Smooth muscle cell (in vitro differentiated cells): ENCODE data around the gene OR2AG1. TPM values are rescaled to one million over a fixed set of nuclear protein-coding genes. Genes with fewer than 3 reads are reported as not detected.

Source experiments
- DNase-seq: peaks from one replicate; lab custom pipeline; 2025; ENCODE audit not compliant: unreplicated experiment; lab: John Stamatoyannopoulos, UW
- H2AFZ ChIP-seq: fragments of 200-600 bp; sonication (generic); 2 replicates; pipeline ENCODE4 v1.6.0; 2016; ENCODE audit warnings: antibody characterized with exemption, low read depth, mild to moderate bottlenecking
- H3F3A ChIP-seq: fragments of 200-600 bp; sonication (generic); 2 replicates; pipeline ENCODE4 v1.6.0; 2017; ENCODE audit warnings: antibody characterized with exemption, low read depth
- H3K27ac ChIP-seq: fragments of 200-600 bp; sonication (generic); 2 replicates; pipeline ENCODE4 v1.5.1; 2016; ENCODE audit warnings: low read depth, mild to moderate bottlenecking
- H3K27me3 ChIP-seq: fragments of 200-600 bp; sonication (generic); 2 replicates; pipeline ENCODE4 v1.6.1; 2016; ENCODE audit warnings: low read depth, mild to moderate bottlenecking
- H3K36me3 ChIP-seq: fragments of 200-600 bp; sonication (generic); 2 replicates; pipeline ENCODE4 v1.5.1; 2016; ENCODE audit warnings: low read depth
- H3K4me1 ChIP-seq: fragments of 200-600 bp; sonication (generic); 2 replicates; pipeline ENCODE4 v1.5.1; 2016; ENCODE audit warnings: low read depth
- H3K4me2 ChIP-seq: fragments of 200-600 bp; sonication (generic); 2 replicates; pipeline ENCODE4 v1.6.0; 2016; ENCODE audit warnings: mild to moderate bottlenecking
- H3K4me3 ChIP-seq: fragments of 200-600 bp; sonication (generic); 2 replicates; pipeline ENCODE4 v1.5.1; 2016; ENCODE audit warnings: mild to moderate bottlenecking
- H3K79me2 ChIP-seq: fragments of 200-600 bp; sonication (generic); 2 replicates; pipeline ENCODE4 v1.6.0; 2016; ENCODE audit warnings: low read depth, mild to moderate bottlenecking
- H3K9ac ChIP-seq: fragments of 200-600 bp; sonication (generic); 2 replicates; pipeline ENCODE4 v1.6.0; 2016; ENCODE audit warnings: low read depth
- H3K9me3 ChIP-seq: fragments of 200-600 bp; sonication (generic); replicated peaks from 2 replicates; pipeline ENCODE4 v1.5.1; 2016; ENCODE audit warnings: low read depth
- H4K20me1 ChIP-seq: fragments of 200-600 bp; sonication (generic); 2 replicates; pipeline ENCODE4 v1.6.0; 2016; ENCODE audit warnings: low read depth
- WGBS: methylation state at CpG from one replicate; pipeline ENCODE4 v1.1.7; 2016; ENCODE audit warnings: low lambda C conversion rate; 5-methylcytosine and 5-hydroxymethylcytosine counted together
- polyA plus RNA-seq: library from polyadenylated mRNA; unstranded; fragments of >200 nt; fragmentation: Nextera tagmentation; extraction: Ambion mirVana; gene quantifications from 2 replicates; pipeline ENCODE4 v1.2.1, GENCODE V29; 2016
- total RNA-seq: library from RNA; depleted of rRNA; stranded (reverse); fragments of >200 nt; gene quantifications from 2 replicates; pipeline ENCODE4 v1.2.3, GENCODE V29; 2014
- TF ChIP-seq, protein P1 (sequence below): fragments of 200-600 bp; sonication (generic); IDR thresholded peaks from 2 replicates; pipeline ENCODE4 v1.5.1; 2017; ENCODE audit warnings: borderline replicate concordance, mild to moderate bottlenecking, antibody characterized with exemption; ENCODE audit not compliant: insufficient read depth, poor library complexity, severe bottlenecking

The OR2AG1 gene
- total and polyA plus RNA-seq, 2 experiments from 2014 or later: not detected

DNA sequence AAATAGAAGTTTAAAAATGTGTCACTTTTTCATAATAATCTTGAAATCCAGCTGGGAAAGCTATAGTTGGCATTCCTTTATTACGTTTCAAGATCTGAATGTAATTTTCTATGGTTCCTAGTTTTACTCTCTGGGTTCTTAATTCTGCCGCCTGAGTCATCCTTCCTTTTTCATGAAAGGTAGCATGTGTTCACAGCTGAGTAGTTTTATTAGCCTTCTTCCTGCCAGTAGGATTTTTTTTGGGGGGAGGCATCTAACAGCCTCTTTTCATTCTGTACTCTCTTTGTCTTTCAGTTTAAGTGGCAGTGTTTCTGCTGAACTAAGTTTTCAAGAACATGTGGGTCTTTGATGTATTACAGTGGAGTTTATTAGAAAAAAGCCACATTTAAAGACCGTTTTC lies 47.5 kb upstream of the OR2AG1 start:
- Histone ChIP-seq H3K9ac (no peak overlapping the region), H3K27ac (peak overlapping the region; percentile 59), H3K36me3 (no peaks in the 10 kb centered on the region), H3K27me3 (no peaks in the 10 kb centered on the region), H3K4me2 (peak overlapping the region; percentile 10), H3K4me3 (no peak overlapping the region), H4K20me1 (no peaks in the 10 kb centered on the region), H2AFZ (peak overlapping the region; percentile 45), H3K79me2 (no peaks in the 10 kb centered on the region), H3K4me1 (no peaks in the 10 kb centered on the region), H3K9me3 (no peaks in the 10 kb centered on the region), H3F3A (no peaks in the 10 kb centered on the region)
- no peak for DNase-seq
- WGBS: 36% methylated on average over 3 of the region's 3 CpGs
- TF ChIP-seq, protein P1, sequence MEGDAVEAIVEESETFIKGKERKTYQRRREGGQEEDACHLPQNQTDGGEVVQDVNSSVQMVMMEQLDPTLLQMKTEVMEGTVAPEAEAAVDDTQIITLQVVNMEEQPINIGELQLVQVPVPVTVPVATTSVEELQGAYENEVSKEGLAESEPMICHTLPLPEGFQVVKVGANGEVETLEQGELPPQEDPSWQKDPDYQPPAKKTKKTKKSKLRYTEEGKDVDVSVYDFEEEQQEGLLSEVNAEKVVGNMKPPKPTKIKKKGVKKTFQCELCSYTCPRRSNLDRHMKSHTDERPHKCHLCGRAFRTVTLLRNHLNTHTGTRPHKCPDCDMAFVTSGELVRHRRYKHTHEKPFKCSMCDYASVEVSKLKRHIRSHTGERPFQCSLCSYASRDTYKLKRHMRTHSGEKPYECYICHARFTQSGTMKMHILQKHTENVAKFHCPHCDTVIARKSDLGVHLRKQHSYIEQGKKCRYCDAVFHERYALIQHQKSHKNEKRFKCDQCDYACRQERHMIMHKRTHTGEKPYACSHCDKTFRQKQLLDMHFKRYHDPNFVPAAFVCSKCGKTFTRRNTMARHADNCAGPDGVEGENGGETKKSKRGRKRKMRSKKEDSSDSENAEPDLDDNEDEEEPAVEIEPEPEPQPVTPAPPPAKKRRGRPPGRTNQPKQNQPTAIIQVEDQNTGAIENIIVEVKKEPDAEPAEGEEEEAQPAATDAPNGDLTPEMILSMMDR: no peak

DNA sequence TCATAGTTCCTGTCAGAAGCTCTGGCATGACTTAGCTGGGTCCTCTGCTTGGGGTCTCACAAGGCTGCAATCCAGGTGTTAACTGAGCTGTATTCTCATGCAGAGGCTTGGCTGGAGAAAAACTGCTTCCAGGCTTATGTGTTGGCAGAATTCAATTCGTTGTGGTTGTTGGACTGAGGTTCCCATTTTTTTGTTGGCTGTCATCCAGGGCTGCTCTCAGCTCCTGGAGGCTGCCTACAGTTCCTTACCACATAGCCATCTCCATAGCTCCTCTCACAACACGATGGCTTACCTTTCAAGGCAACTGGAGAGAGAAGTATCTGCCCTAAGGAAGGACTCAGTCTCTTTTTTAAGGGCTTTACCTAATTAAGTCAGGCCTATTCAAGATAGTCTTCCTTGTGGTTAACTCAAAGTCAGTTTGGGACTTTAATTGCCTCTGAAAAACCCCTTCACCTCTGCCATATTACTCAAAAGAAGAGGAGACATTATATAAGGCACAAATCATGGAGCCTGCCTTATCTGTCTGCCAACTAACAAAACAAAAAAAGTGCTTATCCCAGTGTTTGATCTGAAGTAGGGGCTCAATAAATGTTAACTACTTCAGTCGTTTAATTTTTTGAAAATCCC lies 46.2 kb upstream of the OR2AG1 start:
- Histone ChIP-seq H3K9me3 (no peaks in the 10 kb centered on the region), H3K9ac (no peak overlapping the region), H3K36me3 (no peaks in the 10 kb centered on the region), H3K27ac (no peak overlapping the region), H3K27me3 (no peaks in the 10 kb centered on the region), H3K4me1 (no peaks in the 10 kb centered on the region), H2AFZ (no peak overlapping the region), H4K20me1 (no peaks in the 10 kb centered on the region), H3K4me2 (no peak overlapping the region), H3K79me2 (no peaks in the 10 kb centered on the region), H3K4me3 (no peak overlapping the region), H3F3A (no peaks in the 10 kb centered on the region)
- no peak for DNase-seq
- 64% methylated on average over 3 of the region's 3 CpGs for WGBS
- TF ChIP-seq, protein P1: no peak

DNA sequence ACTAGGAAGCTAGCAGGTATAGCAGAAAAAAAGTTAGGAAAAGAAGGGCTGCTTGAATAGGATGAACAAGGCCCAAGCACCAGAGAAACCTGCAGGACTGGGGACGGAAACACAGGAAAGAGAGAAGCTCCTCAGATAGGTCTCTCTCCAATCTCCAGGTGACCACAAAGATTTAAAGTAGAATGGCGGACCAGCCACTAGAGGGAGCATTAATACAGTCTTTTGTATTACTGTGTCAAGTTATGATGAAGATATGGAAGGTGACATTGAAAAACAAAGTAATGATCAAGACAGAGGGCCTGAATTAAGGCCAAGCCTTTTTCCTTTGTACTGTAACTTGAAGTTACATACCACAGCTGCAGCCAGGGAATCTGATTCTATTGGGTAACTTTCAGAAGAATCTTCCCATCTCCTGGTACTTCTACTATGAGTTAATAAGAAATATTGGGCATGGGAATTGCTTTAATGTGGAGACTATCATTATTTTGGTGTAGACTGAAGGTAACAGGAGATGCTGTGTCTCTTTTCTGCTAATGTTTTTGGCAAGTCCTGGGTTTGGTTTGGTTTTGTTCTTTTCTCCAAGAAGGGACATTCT lies 44.9 kb upstream of the OR2AG1 start:
- H2AFZ ChIP-seq: no peak overlapping the region
- no peaks in the 10 kb centered on the region for H3K9me3 ChIP-seq
- no peak overlapping the region for H3K4me3 ChIP-seq
- no peaks in the 10 kb centered on the region for H3K36me3 ChIP-seq
- H3K27me3 ChIP-seq: no peaks in the 10 kb centered on the region
- no peaks in the 10 kb centered on the region for H3K79me2 ChIP-seq
- H3K4me1 ChIP-seq: no peaks in the 10 kb centered on the region
- no peak overlapping the region for H3K4me2 ChIP-seq
- TF ChIP-seq, protein P1: peak; percentile 65
- DNase-seq: no peak
- no peak overlapping the region for H3K27ac ChIP-seq
- H3K9ac ChIP-seq: no peak overlapping the region
- H3F3A ChIP-seq: no peaks in the 10 kb centered on the region
- WGBS: 48% methylated on average over 2 of the region's 2 CpGs
- no peaks in the 10 kb centered on the region for H4K20me1 ChIP-seq

DNA sequence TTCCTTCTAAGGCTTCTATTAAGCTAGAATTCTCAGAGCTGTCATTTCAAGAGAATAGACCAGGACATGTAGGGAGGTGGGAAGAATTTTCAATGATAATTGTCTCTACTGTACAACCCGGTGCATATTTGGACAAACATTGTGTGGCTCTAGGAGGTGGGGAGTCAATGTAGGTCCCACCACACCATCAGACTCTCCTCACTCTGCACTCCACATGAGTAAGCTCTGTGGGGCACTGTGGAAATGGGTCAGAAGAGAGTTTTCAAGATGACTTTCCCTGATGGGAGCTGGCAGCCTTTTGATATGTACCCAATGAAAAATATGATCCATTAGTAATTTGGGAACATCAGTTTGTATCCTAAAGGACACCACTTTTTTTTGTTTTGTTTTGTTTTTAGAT lies 44.2 kb upstream of the OR2AG1 start:
- no peaks in the 10 kb centered on the region for H3K27me3 ChIP-seq
- H2AFZ ChIP-seq: no peak overlapping the region
- no peaks in the 10 kb centered on the region for H3K4me1 ChIP-seq
- no peaks in the 10 kb centered on the region for H3K79me2 ChIP-seq
- no peaks in the 10 kb centered on the region for H3K9me3 ChIP-seq
- TF ChIP-seq, protein P1: no peak
- no peak overlapping the region for H3K4me2 ChIP-seq
- WGBS: 93% methylated on average over 1 of the region's 1 CpG
- DNase-seq: no peak
- no peaks in the 10 kb centered on the region for H3K36me3 ChIP-seq
- H3K9ac ChIP-seq: no peak overlapping the region
- H3K4me3 ChIP-seq: no peak overlapping the region
- no peak overlapping the region for H3K27ac ChIP-seq
- H3F3A ChIP-seq: no peaks in the 10 kb centered on the region
- H4K20me1 ChIP-seq: no peaks in the 10 kb centered on the region
